HG02970 (cell line): ENCODE measurements around the gene SERPINA9.
"Not testable (repeated sequence)": the region's sequence is repeated elsewhere in the genome, so short reads cannot be mapped to it uniquely, and the experiment has no call there.

Experiments
- ATAC-seq: cut with Tn5 transposase; IDR thresholded peaks from one replicate; pipeline ENCODE4 v1.9.1; 2021; ENCODE audit warnings: mild to moderate bottlenecking, moderate library complexity, moderate number of reproducible peaks; ENCODE audit not compliant: unreplicated experiment, low FRiP score

Gene SERPINA9

GRCh38 chr14:94476023-94476422, at the start of gene SERPINA9:
TSS of gene SERPINA9 (minus strand) at chr14:94476197. CDS start at chr14:94469840, 6,357 bp downstream.
- ATAC-seq = no peak

- ATAC-seq = no peak
Measured at GRCh38 chr14:94524093-94524492, 48.1 kb upstream of the SERPINA9 start.

- no peak for ATAC-seq
Measured at GRCh38 chr14:94523265-94523664, 47.3 kb upstream of the SERPINA9 start.

GRCh38 chr14:94522115-94522724, 46.2 kb upstream of the SERPINA9 start:
- ATAC-seq = no peak

- ATAC-seq = no peak
Measured at GRCh38 chr14:94521375-94522114, 45.5 kb upstream of the SERPINA9 start.

- no peak for ATAC-seq
Measured at GRCh38 chr14:94517641-94518257, 41.8 kb upstream of the SERPINA9 start.

GRCh38 chr14:94517248-94517640, 41.2 kb upstream of the SERPINA9 start:
- no peak for ATAC-seq

GRCh38 chr14:94515856-94516255, 39.9 kb upstream of the SERPINA9 start:
- no peak for ATAC-seq

- ATAC-seq = no peak
Measured at GRCh38 chr14:94515426-94515825, 39.4 kb upstream of the SERPINA9 start.

- ATAC-seq = no peak
Measured at GRCh38 chr14:94514351-94514750, 38.4 kb upstream of the SERPINA9 start.

GRCh38 chr14:94510481-94510880, 34.5 kb upstream of the SERPINA9 start:
- not testable (repeated sequence) for ATAC-seq

GRCh38 chr14:94509356-94509755, 33.4 kb upstream of the SERPINA9 start, which contains the start of gene SERPINA12:
TSS of gene SERPINA12 (minus strand) at chr14:94509469. CDS start at chr14:94498397, 11,072 bp downstream.
- ATAC-seq = no peak

- ATAC-seq = no peak
Measured at GRCh38 chr14:94505641-94506040, 29.6 kb upstream of the SERPINA9 start.

- no peak for ATAC-seq
Measured at GRCh38 chr14:94505206-94505605, 29.2 kb upstream of the SERPINA9 start.

- ATAC-seq = no peak
Measured at GRCh38 chr14:94501588-94502516, 25.9 kb upstream of the SERPINA9 start.

GRCh38 chr14:94500264-94500663, 24.3 kb upstream of the SERPINA9 start:
- no peak for ATAC-seq

- no peak for ATAC-seq
Measured at GRCh38 chr14:94499673-94500072, 23.7 kb upstream of the SERPINA9 start.

- ATAC-seq = no peak
Measured at GRCh38 chr14:94498215-94498614, 22.2 kb upstream of the SERPINA9 start.

GRCh38 chr14:94494085-94494484, 18.1 kb upstream of the SERPINA9 start:
- ATAC-seq = no peak

GRCh38 chr14:94491511-94491910, 15.5 kb upstream of the SERPINA9 start:
- ATAC-seq = no peak
